ENCODE results near the gene DSG4. TPM values are rescaled to one million over a fixed set of nuclear protein-coding genes. Genes with fewer than 3 reads are reported as not detected.

The DSG4 gene
- total RNA-seq, 4 donors from 2014 or later: 0.22 to 4.5 (median 0.81) TPM

GRCh38 chr18:31402026-31402373 is 25.4 kb downstream of the DSG4 start:
- DNase-seq (ENCODE audit: low spot score in 2 of 2): no peak
- H3K4me3 ChIP-seq (ENCODE audit: low read depth, poor library complexity, severe bottlenecking): no peak overlapping the region
- TF ChIP-seq CTCF (IDR thresholded peaks at IDR 0.05) (no peak), POLR2A (IDR thresholded peaks at IDR 0.05) (no peak)
- intact Hi-C loops (cut with DNase I; ENCODE audit: low total_unique reads): no loop called here

- WGBS, 2 donors: 61 to 78% methylated on average over 2 of the region's 2 CpGs
- no peak for DNase-seq (ENCODE audit: low spot score in 2 of 2)
- intact Hi-C loops (cut with DNase I; ENCODE audit: low total_unique reads): no loop called here
- TF ChIP-seq CTCF (IDR thresholded peaks at IDR 0.05): no peak
- TF ChIP-seq POLR2A (IDR thresholded peaks at IDR 0.05): no peak
- H3K4me3 ChIP-seq (ENCODE audit: low read depth, poor library complexity, severe bottlenecking): no peak overlapping the region
Measured at GRCh38 chr18:31403409-31403808, 26.8 kb downstream of the DSG4 start.

GRCh38 chr18:31407649-31408048 is 31.1 kb downstream of the DSG4 start:
- WGBS, 2 donors: 74 to 81% methylated on average over 3 of the region's 3 CpGs
- H3K4me3 ChIP-seq (ENCODE audit: low read depth, poor library complexity, severe bottlenecking): no peak overlapping the region
- TF ChIP-seq CTCF (IDR thresholded peaks at IDR 0.05) (no peak), POLR2A (IDR thresholded peaks at IDR 0.05) (no peak)
- intact Hi-C loops (cut with DNase I; ENCODE audit: low total_unique reads): no loop called here
- no peak for DNase-seq (ENCODE audit: low spot score in 2 of 2)

- no peak overlapping the region for H3K4me3 ChIP-seq (ENCODE audit: low read depth, poor library complexity, severe bottlenecking)
- 46 to 54% methylated on average over 4 of the region's 4 CpGs for WGBS, 2 donors
- DNase-seq (ENCODE audit: low spot score in 2 of 2): no peak
- intact Hi-C loops (cut with DNase I; ENCODE audit: low total_unique reads): no loop called here
- TF ChIP-seq POLR2A (IDR thresholded peaks at IDR 0.05) (no peak), CTCF (IDR thresholded peaks at IDR 0.05) (no peak)
Measured at GRCh38 chr18:31409276-31409675, 32.7 kb downstream of the DSG4 start.

GRCh38 chr18:31410716-31411483 is 34.3 kb downstream of the DSG4 start:
- intact Hi-C loops (cut with DNase I; ENCODE audit: low total_unique reads): no loop called here
- no peak for DNase-seq (ENCODE audit: low spot score in 2 of 2)
- 75 to 76% methylated on average over 37 of the region's 37 CpGs for WGBS, 2 donors
- H3K4me3 ChIP-seq (ENCODE audit: low read depth, poor library complexity, severe bottlenecking): no peak overlapping the region
- no peak for TF ChIP-seq POLR2A (IDR thresholded peaks at IDR 0.05)
- no peak for TF ChIP-seq CTCF (IDR thresholded peaks at IDR 0.05)

GRCh38 chr18:31413137-31413536 is 36.6 kb downstream of the DSG4 start:
- intact Hi-C loops (cut with DNase I; ENCODE audit: low total_unique reads): no loop called here
- WGBS, 2 donors: 92 to 94% methylated on average over 6 of the region's 6 CpGs
- no peak for DNase-seq (ENCODE audit: low spot score in 2 of 2)
- no peak for TF ChIP-seq CTCF (IDR thresholded peaks at IDR 0.05)
- no peak for TF ChIP-seq POLR2A (IDR thresholded peaks at IDR 0.05)
- no peak overlapping the region for H3K4me3 ChIP-seq (ENCODE audit: low read depth, poor library complexity, severe bottlenecking)

Measured in lower leg skin (tissue), 4 donors.